Measurements from ENCODE around the gene CELA3A. TPM values are rescaled to one million over a fixed set of nuclear protein-coding genes. Genes with fewer than 3 reads are reported as not detected.
"Not testable (repeated sequence)": the region's sequence is repeated elsewhere in the genome, so short reads cannot be mapped to it uniquely, and the experiment has no call there.

The CELA3A gene
- total RNA-seq, 1 donor from 2014 or later, result not detected

DNA sequence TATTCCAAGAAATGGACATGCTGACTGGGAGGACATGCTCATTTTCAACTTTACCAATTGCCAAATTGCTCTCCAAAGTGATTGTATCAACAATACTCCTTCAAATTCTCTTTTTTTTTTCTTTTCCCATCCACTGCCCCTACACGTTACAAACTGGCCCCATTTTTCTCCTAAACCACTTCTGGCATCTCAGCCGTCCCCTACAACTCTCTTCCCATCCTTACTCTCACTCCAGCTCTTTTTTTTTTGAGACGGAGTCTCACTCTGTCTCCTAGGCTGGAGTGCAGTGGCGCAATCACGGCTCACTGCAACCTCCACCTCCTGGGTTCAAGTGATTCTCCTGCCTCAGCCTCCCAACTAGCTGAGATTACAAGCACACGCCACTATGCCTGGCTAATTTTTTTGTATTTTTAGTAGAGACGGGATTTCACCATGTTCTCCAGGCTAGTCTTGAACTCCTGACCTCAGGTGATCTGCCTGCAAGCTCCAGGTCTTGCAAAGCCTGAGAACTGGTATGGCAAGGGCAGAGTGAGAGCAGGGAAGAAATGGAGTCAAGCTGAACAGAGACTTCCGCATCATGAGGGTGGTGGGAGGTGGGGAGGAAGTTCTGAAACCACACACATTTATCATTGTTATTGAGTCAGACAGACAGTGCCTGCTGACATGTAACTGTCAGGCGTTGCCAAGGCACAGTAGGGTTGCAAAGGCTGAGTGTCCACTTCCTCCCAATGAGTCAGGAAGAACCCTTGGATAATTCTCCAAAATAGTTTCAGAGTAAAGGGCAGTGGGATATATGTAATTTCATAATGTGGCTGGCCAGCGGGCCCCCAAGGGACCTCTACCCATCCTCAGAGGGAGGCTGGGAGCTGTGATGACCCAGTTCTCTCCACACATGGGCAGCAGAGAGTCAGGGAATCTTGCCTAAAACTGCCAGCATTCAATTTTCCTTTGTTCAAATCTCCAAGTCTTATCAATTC lies 17.4 kb downstream of the CELA3A start:
- peak; percentile 90 for DNase-seq (ENCODE audit: low read depth)

GRCh38 chr1:22021061-22021460 lies 19.6 kb downstream of the CELA3A start:
- DNase-seq (ENCODE audit: low read depth), result no peak

GRCh38 chr1:22024485-22025367 lies 23.3 kb downstream of the CELA3A start:
- no peak for DNase-seq (ENCODE audit: low read depth)

- peak; percentile 85 for DNase-seq (ENCODE audit: low read depth)
Measured at GRCh38 chr1:22025368-22026155, 24.1 kb downstream of the CELA3A start.

DNA sequence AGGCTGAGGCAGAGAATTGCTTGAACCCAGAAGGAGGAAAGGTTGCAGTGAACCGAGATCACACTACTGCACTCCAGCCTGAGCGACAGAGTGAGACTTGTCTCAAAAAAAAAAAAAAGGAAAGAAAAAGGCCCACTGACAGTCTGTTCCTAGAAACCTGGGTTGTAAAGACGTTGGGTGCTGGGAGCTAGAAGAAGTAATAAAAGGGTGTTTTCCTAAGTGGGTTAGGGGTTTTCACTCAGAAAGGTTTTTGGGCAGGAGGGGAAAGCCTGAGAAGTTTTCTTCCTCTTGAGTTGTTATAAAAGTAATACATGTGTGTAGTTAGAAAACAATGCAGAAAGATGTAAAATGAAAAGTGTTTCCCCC lies 25.4 kb downstream of the CELA3A start:
- no peak for DNase-seq (ENCODE audit: low read depth)

GRCh38 chr1:22030057-22030456 lies 28.6 kb downstream of the CELA3A start:
- no peak for DNase-seq (ENCODE audit: low read depth)

- no peak for DNase-seq (ENCODE audit: low read depth)
Measured at GRCh38 chr1:22030473-22030872, 29.0 kb downstream of the CELA3A start.

- no peak for DNase-seq (ENCODE audit: low read depth)
Measured at GRCh38 chr1:22031214-22031962, 29.9 kb downstream of the CELA3A start.

DNA sequence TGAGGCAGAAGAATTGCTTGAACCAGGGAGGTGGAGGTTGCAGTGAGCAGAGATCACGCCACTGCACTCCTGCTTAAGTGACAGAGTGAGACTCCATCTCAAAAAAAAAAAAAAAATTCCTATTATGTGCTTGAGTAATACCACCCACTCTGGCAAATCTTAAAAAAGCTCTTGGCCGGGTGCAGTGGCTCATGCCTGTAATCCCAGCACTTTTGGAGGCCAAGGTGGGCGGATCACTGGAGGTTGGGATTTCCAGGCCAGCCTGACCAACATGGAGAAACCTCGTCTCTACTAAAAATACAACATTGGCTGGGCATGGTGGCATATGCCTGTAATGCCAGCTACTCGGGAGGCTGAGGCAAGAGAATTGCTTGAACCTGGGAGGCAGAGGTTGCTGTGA lies 33.4 kb downstream of the CELA3A start:
- not testable (repeated sequence) for DNase-seq (ENCODE audit: low read depth)

DNA sequence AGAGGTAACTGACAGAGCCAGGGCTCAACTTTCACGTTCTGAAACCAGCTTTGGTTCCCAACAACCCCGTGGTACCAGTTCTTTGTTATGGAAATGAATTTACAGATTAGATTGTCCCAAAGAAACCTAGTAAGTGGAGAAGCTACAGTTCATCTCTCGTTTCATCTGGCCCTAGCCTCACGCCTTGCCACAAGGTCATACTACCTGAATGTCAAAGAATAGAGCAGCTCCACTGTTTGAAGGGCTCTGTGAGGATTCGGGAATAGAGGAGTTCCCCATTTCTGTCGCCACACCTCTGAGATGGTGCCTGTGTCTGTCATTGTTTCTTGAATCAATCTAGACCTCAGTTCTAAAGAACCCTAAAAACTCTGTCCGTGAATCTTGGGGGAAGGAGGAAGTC lies 36.1 kb downstream of the CELA3A start:
- DNase-seq (ENCODE audit: low read depth), result no peak

DNA sequence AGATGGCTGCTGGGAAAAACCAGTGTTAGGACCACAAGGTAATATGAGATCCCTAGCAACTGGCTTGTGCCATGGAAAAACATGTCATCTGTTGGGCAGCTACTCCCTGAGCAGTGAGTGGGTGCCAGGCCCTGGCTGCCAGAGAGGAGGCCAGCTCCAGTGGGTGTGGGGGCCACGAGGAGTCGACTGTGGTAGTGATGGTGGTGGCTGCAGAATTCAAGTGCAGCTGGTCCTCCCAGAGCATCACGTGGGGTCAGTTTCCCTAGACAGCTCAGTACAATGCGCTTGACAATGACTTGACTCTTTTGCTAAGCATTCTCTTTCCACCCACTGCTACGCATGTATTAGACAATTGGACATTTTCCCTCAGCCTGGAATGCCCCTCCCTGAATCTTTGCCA lies 36.6 kb downstream of the CELA3A start:
- no peak for DNase-seq (ENCODE audit: low read depth)

DNA sequence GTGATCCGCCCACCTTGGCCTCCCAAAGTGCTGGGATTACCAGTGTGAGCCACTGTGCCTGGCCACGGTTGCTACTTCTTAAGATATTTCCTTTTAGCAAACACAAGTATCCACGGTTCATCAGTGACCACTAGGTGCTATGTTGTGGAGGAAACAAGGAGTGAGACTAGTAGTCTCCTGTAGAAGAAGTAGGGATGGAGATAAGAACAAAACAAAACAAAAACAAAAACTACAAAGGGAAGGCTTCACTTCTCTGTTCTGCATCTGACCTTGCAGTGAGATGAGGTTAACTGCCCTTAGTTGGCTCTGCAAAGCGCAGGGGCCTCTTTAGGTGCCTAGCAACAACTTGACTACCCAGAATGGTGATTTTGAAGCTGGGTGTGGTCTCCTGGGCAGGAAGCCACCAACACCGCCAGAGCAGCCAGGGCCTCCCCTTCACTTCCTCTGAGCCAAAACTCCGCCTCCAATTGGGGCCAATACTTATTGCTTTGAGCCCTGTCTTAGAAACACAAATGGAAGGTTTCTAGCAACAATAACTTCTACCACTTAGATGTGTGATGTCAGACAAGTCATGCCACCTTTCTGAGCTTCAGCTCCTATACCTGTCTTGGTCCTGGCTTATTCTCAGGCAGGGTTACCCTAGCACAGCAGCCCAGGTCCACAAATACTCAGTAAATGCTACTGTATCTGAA lies 38.3 kb downstream of the CELA3A start:
- DNase-seq (ENCODE audit: low read depth), result peak; percentile 60

- DNase-seq (ENCODE audit: low read depth), result no peak
Measured at GRCh38 chr1:22040286-22040623, 38.8 kb downstream of the CELA3A start.

GRCh38 chr1:22041505-22041904 lies 40.0 kb downstream of the CELA3A start:
- DNase-seq (ENCODE audit: low read depth), result no peak

- no peak for DNase-seq (ENCODE audit: low read depth)
Measured at GRCh38 chr1:22043198-22043769, 41.8 kb downstream of the CELA3A start.

GRCh38 chr1:22044690-22045420 lies 43.4 kb downstream of the CELA3A start:
- DNase-seq (ENCODE audit: low read depth), result no peak

DNA sequence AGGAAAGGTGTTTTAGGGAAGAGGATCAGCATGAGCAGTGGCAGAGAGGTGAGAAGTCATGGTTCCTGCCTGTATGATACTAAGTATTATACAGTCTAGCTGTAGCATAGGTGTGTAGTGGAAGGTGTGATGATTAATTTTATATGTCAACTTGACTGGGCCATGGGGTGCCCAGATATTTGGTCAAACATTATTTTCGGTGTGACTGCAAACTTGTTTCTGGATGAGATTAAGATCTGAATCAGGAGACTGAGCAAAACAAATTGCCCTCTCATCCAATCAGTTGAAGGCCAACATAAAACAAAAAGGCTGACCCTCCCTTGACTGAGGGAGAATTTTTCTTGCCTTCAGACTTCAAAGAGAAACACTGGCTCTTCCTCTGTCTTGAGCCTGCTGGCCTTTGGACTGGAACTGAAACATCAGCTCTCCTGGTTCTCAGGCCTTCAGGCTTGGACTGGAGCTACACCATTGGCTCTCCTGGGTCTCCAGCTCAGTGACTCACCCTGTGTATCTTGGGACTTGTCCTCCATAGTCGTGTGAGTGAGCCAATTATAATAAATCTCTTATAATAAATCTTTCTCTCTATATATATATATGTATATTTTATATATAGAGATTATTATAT lies 44.3 kb downstream of the CELA3A start:
- peak; percentile 19 for DNase-seq (ENCODE audit: low read depth)

GRCh38 chr1:22048351-22049192 lies 47.1 kb downstream of the CELA3A start:
- DNase-seq (ENCODE audit: low read depth), result peak; percentile 71
